Astrocyte (in vitro differentiated cells and primary cell): ENCODE measurements around the gene ANKS1A.

Experiments used
- CTCF ChIP-seq: IDR thresholded peaks from 2 replicates; pipeline ENCODE4 v1.5.1; 2011; ENCODE audit warnings: low read depth, mild to moderate bottlenecking, inconsistent platforms, low read length, moderate library complexity; ENCODE audit not compliant: insufficient read depth
- EZH2 ChIP-seq: IDR thresholded peaks from 2 replicates; pipeline ENCODE4 v1.6.1; 2012; ENCODE audit warnings: mild to moderate bottlenecking, low read length, inconsistent platforms; ENCODE audit not compliant: insufficient read depth

- TF ChIP-seq CTCF (no peak), EZH2 (no peak)
These were observed 199.5 kb downstream of the ANKS1A start for GRCh38 chr6:35088281-35089215.
